HG03139 (cell line): ENCODE measurements around the gene VPREB1.
"Not testable (repeated sequence)": the region's sequence is repeated elsewhere in the genome, so short reads cannot be mapped to it uniquely, and the experiment has no call there.

Experiments used
- ATAC-seq: cut with Tn5 transposase; IDR thresholded peaks from one replicate; pipeline ENCODE4 v1.9.1; 2021; ENCODE audit not compliant: unreplicated experiment

Gene VPREB1

DNA sequence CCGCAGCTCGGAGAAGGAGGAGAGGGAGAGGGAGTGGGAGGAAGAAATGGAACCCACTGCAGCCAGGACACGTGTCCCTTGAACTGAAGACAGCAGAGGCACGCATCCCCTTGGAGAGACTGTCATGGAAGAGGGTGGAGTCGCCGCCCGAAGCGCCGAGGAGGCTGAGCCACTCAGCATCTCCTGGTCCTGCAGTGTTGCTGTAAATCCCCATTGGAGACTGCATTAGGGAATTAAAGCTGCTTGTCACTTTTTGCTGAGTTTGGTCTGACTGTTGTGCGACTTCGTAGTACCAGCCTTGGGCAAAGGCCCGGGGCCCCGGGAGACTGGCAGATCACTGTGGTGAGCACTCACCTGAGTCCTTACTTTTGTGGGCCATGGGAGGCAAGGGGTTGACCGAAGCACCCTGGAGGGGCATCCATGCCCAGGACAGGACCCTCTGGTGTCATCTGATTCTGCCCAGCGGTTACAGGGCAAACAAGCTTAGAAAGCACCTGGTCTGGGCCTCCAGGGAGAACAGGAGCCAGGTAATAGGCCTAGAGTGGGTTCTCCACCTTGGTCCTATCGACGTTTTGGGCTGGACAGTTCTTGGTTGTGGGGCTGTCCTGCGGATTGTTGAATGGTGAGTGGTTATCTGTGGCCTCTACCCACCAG lies 797 bp downstream of the VPREB1 start:
- no peak for ATAC-seq

DNA sequence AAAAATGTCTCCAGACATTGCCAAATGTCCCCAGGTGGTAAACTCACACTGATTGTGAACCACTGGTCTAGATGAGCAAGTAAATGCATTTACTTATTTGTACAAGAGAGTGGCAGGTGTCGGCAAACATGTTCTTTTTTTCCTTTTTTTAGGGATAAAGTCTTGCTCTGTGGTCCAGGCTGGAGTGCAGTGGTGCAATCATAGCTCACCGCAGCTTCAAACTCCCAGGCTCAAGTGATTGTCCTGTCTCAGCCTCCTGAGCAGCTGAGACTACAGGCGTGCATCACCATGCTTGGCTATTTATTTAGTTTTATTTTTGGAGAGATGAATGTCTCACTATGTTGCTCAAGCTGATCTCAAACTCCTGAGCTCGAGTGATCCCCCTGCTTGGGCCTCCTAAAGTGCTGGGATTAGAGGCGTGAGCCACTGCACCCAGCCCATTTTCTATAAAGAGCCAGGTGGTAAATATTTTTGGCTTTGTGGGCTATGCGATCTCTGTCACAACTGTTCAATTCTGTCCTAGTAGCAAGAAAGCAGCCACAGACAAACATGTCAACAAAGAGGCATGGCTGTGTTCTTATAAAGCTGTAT lies 1.4 kb downstream of the VPREB1 start:
- no peak for ATAC-seq

GRCh38 chr22:22246706-22247105 lies 2.1 kb downstream of the VPREB1 start:
- no peak for ATAC-seq

DNA sequence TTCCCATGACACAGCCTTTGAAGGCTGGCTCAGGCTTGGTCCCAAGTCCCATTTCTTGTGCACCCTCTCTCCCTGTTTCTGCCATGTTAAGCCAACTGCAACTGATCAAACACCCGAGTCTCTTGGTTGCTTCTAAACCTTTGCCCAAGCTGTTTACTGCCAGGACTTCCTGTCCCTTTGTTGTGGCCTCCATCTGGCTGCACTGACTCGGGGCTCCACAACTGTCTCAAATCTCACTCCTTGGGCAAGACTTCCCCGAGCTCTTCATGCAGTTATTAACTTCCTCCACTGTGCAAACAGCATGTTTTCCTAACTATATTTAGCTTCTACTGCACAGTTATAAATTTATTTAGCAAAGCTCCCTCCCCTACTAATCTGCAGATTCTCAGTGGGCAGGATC lies 4.3 kb downstream of the VPREB1 start:
- no peak for ATAC-seq

- not testable (repeated sequence) for ATAC-seq
Observed at GRCh38 chr22:22250651-22251050, 6.1 kb downstream of the VPREB1 start.

- not testable (repeated sequence) for ATAC-seq
Observed at GRCh38 chr22:22256133-22256532, 11.5 kb downstream of the VPREB1 start.

- not testable (repeated sequence) for ATAC-seq
Observed at GRCh38 chr22:22258597-22259415, 14.2 kb downstream of the VPREB1 start.

GRCh38 chr22:22260169-22260568 lies 15.6 kb downstream of the VPREB1 start:
- ATAC-seq: not testable (repeated sequence)

DNA sequence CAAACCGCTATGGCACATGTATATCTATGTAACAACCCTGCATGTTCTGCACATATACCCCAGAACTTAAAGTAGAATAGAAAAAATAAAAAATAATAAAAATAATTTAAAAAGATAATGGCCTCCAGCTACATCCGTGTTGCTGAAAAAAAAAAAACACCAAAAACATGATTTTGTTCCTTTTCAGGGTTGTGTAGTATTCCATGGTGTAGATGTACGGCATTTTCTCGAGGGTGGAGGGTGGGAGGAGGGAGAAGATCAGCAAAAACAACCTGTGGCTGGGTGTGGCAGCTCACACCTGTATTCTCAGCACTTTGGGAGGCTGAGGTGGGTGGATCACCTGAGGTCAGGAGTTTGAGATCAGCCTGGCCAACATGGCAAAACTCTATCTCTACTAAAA lies 16.0 kb downstream of the VPREB1 start:
- ATAC-seq: not testable (repeated sequence)

- ATAC-seq: not testable (repeated sequence)
Observed at GRCh38 chr22:22262332-22263074, 17.9 kb downstream of the VPREB1 start.

GRCh38 chr22:22263823-22264222 lies 19.2 kb downstream of the VPREB1 start:
- ATAC-seq: not testable (repeated sequence)

- ATAC-seq: not testable (repeated sequence)
Observed at GRCh38 chr22:22270036-22270676, 25.6 kb downstream of the VPREB1 start.

GRCh38 chr22:22277423-22277822 lies 32.8 kb downstream of the VPREB1 start:
- not testable (repeated sequence) for ATAC-seq

- not testable (repeated sequence) for ATAC-seq
Observed at GRCh38 chr22:22284962-22285756, 40.6 kb downstream of the VPREB1 start.

- ATAC-seq: not testable (repeated sequence)
Observed at GRCh38 chr22:22286390-22287105, 42.0 kb downstream of the VPREB1 start.

GRCh38 chr22:22287106-22287626 lies 42.6 kb downstream of the VPREB1 start:
- ATAC-seq: not testable (repeated sequence)

DNA sequence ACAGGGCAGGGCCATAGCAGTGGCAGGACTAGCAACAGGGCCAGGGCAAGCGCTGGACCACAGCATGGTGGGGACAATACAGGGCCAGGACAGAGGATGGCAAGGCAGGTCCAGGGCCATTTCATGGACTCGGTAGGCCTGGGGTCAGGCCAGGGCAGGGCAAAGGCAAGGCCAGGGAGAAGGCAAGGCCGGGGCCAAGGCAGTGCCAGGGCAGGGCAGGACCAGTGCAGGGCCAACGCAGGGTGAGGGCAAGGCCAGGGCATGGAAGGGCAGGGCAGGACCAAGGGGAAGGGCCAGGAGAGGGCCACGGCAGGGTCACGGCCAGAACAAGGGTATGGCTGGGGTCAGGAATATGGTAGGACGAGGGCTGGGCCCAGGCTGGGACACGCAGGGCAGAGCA lies 45.1 kb downstream of the VPREB1 start:
- ATAC-seq: not testable (repeated sequence)

- not testable (repeated sequence) for ATAC-seq
Observed at GRCh38 chr22:22291129-22291806, 46.7 kb downstream of the VPREB1 start.
